B cell (primary cell): ENCODE data around the gene CDK5RAP3. TPM values are rescaled to one million over a fixed set of nuclear protein-coding genes. Genes with fewer than 3 reads are reported as not detected.

ENCODE experiments used
- ATAC-seq: fragments of 200-7000 bp; cut with Tn5 transposase; one replicate; pipeline ENCODE4 v1.10.0; 2021; ENCODE audit warnings: low read depth, mild to moderate bottlenecking, moderate number of reproducible peaks, moderate library complexity
- CTCF ChIA-PET: fragments of 350-600 bp; sonication (Branson Sonifier 250); formaldehyde crosslinking; loops from one replicate; lab custom pipeline; 2021; ENCODE audit warnings: antibody characterized with exemption, inconsistent platforms; lab: Charles Lee
- POLR2A ChIA-PET: fragments of 350-600 bp; sonication (Branson Sonifier 250); formaldehyde crosslinking; loops from one replicate; lab custom pipeline; 2021; ENCODE audit warnings: antibody characterized with exemption; lab: Charles Lee
- DNase-seq: peaks from one replicate; pipeline ENCODE4 v3.0.0; 2013
- H2AFZ ChIP-seq: 2 replicates; pipeline ENCODE4 v1.6.1; 2012; ENCODE audit warnings: mild to moderate bottlenecking, low read depth, low read length; ENCODE audit not compliant: insufficient read depth, poor library complexity, severe bottlenecking
- H3K27ac ChIP-seq, 2 donors: 1 replicate in 1 of 2; 2 replicates in 1 of 2; pipeline ENCODE4 v1.5.1; 2012 to 2013; ENCODE audit warnings: low read length in 2 of 2, mild to moderate bottlenecking in 2 of 2, moderate library complexity in 1 of 2
- H3K27me3 ChIP-seq, 4 experiments: fragments of 200-600 bp in 1 of 4; sonication (generic) in 1 of 4; replicated peaks in 1 of 4; 1 replicate in 2 of 4; 2 replicates in 2 of 4; pipeline versions ENCODE4 v1.6.1 to v1.7.0; 2013 to 2016; ENCODE audit warnings: low read length in 3 of 4, mild to moderate bottlenecking in 2 of 4, mixed read lengths in 1 of 4, moderate library complexity in 1 of 4; ENCODE audit not compliant: insufficient read depth in 4 of 4, control insufficient read depth in 3 of 4; ENCODE audit errors: control extremely low read depth in 1 of 4
- H3K36me3 ChIP-seq, 2 experiments: replicated peaks in 1 of 2; 1 replicate in 1 of 2; 2 replicates in 1 of 2; pipeline versions ENCODE4 v1.6.1 to v1.7.1; 2013; ENCODE audit warnings: low read length in 1 of 2; ENCODE audit not compliant: insufficient read depth in 2 of 2, control insufficient read depth in 1 of 2; ENCODE audit errors: control extremely low read depth in 1 of 2, extremely low read depth in 1 of 2
- H3K4me1 ChIP-seq, 2 donors: fragments of 200-600 bp in 1 of 2; sonication (generic) in 1 of 2; 1 replicate in 1 of 2; 2 replicates in 1 of 2; pipeline versions ENCODE4 v1.5.1 to v1.6.1; 2013 to 2017; ENCODE audit warnings: low read length in 2 of 2; ENCODE audit not compliant: control insufficient read depth in 2 of 2, insufficient read depth in 2 of 2
- H3K4me2 ChIP-seq: replicated peaks from 2 replicates; pipeline ENCODE3; 2012; ENCODE audit warnings: mild to moderate bottlenecking, low read depth, low read length; ENCODE audit not compliant: poor library complexity, severe bottlenecking
- H3K4me3 ChIP-seq, 5 experiments: fragments of 200-600 bp in 1 of 5; sonication (generic) in 1 of 5; 1 replicate in 3 of 5; 2 replicates in 2 of 5; pipeline versions ENCODE4 v1.5.1 to v1.7.0; 2011 to 2016; ENCODE audit warnings: low read length in 4 of 5, mild to moderate bottlenecking in 4 of 5, low read depth in 2 of 5, control low read depth in 1 of 5, moderate library complexity in 1 of 5; ENCODE audit not compliant: insufficient read depth in 1 of 5; ENCODE audit errors: control extremely low read depth in 1 of 5, extremely low read depth in 1 of 5
- H3K79me2 ChIP-seq: fragments of 200-600 bp; sonication (generic); one replicate; pipeline ENCODE4 v1.6.0; 2016; ENCODE audit warnings: low read length; ENCODE audit not compliant: control insufficient read depth, insufficient read depth
- H3K9ac ChIP-seq: fragments of 200-600 bp; sonication (generic); 2 replicates; pipeline ENCODE4 v1.6.1; 2017; ENCODE audit warnings: mild to moderate bottlenecking, low read length, moderate library complexity
- H3K9me3 ChIP-seq, 3 donors: one replicate each; pipeline versions ENCODE4 v1.6.1 to v1.7.1; 2013; ENCODE audit warnings: low read length in 2 of 3; ENCODE audit not compliant: control insufficient read depth in 2 of 3, insufficient read depth in 1 of 3; ENCODE audit errors: control extremely low read depth in 1 of 3
- H4K20me1 ChIP-seq: 2 replicates; pipeline ENCODE4 v1.6.0; 2012; ENCODE audit warnings: mild to moderate bottlenecking, low read length; ENCODE audit not compliant: insufficient read depth, control insufficient read depth, poor library complexity, severe bottlenecking
- H3K27ac Mint-ChIP-seq: one replicate; pipeline ENCODE4 v1.8.0; 2021; ENCODE audit warnings: mixed read lengths
- H3K27me3 Mint-ChIP-seq: one replicate; pipeline ENCODE4 v1.8.0; 2021; ENCODE audit warnings: mixed read lengths
- H3K4me1 Mint-ChIP-seq: one replicate; pipeline ENCODE4 v1.8.0; 2021; ENCODE audit warnings: mixed read lengths
- H3K4me3 Mint-ChIP-seq: one replicate; pipeline ENCODE4 v1.8.0; 2021; ENCODE audit warnings: mixed read lengths
- H3K9me3 Mint-ChIP-seq: one replicate; pipeline ENCODE4 v1.8.0; 2022; ENCODE audit warnings: mixed read lengths; ENCODE audit not compliant: insufficient read depth
- CTCF ChIP-seq: fragments of 200-600 bp; IDR thresholded peaks from one replicate; pipeline ENCODE4 v1.8.0; 2022; ENCODE audit warnings: antibody characterized with exemption, mild to moderate bottlenecking
- EZH2 ChIP-seq: IDR thresholded peaks from 2 replicates; pipeline ENCODE4 v1.6.1; 2012; ENCODE audit warnings: borderline replicate concordance, low read depth, mild to moderate bottlenecking, moderate library complexity, low read length; ENCODE audit not compliant: insufficient read depth, poor library complexity, severe bottlenecking
- WGBS: methylation state at CpG from one replicate; pipeline ENCODE4 v1.1.5; 2013; ENCODE audit warnings: missing lambda C conversion rate; ENCODE audit not compliant: insufficient coverage; 5-methylcytosine and 5-hydroxymethylcytosine counted together
- intact Hi-C: fragments of 100-400 bp; cut with micrococcal nuclease; formaldehyde crosslinking; loops from one replicate; pipeline ENCODE4 v1.10.0; 2022
- polyA plus RNA-seq: library from polyadenylated mRNA; depleted of rRNA; stranded (reverse); fragments of >200 nt; gene quantifications from 2 replicates; pipeline ENCODE4 v1.2.3, GENCODE V29; 2012
- total RNA-seq, 2 donors: library from RNA; stranded (reverse); fragments of 120-200 nt in 1 of 2; gene quantifications; 1 replicate in 1 of 2; 2 replicates in 1 of 2; pipeline versions ENCODE4 v1.2.3 to v1.2.4, GENCODE V29; 2013 to 2022

Gene CDK5RAP3
- total and polyA plus RNA-seq, 2 donors (not counting 1 experiment from before 2014, with no cell fraction given) = 417 to 728 TPM

- no peaks in the 10 kb centered on the region for H3K27me3 Mint-ChIP-seq
- H3K4me1 Mint-ChIP-seq = peaks cover 38% of the 10 kb centered on the region
- no peak overlapping the region for H3K9ac ChIP-seq
- no peak overlapping the region for H3K4me2 ChIP-seq
- no peaks in the 10 kb centered on the region for H3K9me3 Mint-ChIP-seq
- H3K27ac ChIP-seq = no peak overlapping the region
- H4K20me1 ChIP-seq = no peaks in the 10 kb centered on the region
- TF ChIP-seq CTCF (no peak), EZH2 (no peak)
- H2AFZ ChIP-seq = no peak overlapping the region
- H3K4me3 Mint-ChIP-seq = no peak overlapping the region
- peaks cover 21 to 32% of the 10 kb centered on the region in 2 donors for H3K4me1 ChIP-seq
- ChIA-PET POLR2A (interaction anchor here (1.1 kb wide), 1 partner anchor 71 kb away, joined by 4 read pairs; no protein-coding TSS in a partner anchor), CTCF (interaction anchor here (0.6 to 10.4 kb wide), 22 partner anchors 9 to 802 kb away, joined by 3 to 155 read pairs (median 5); partner anchors contain the start of genes CDK5RAP3, LRRC46, MRPL10 and NFE2L1)
- H3K9me3 ChIP-seq = no peaks in the 10 kb centered on the region
- WGBS = 96% methylated on average over 4 of the region's 6 CpGs
- ATAC-seq (no peak), DNase-seq (no peak)
- intact Hi-C loops = no loop called here
- peaks cover 0 to 28% of the 10 kb centered on the region in 2 experiments for H3K36me3 ChIP-seq
- no peak overlapping the region for H3K27ac Mint-ChIP-seq
- H3K79me2 ChIP-seq = peaks cover 3% of the 10 kb centered on the region
- H3K27me3 ChIP-seq = no peaks in the 10 kb centered on the region
- no peak overlapping the region for H3K4me3 ChIP-seq
Measured at GRCh38 chr17:47946516-47946915, 24.4 kb upstream of the CDK5RAP3 start.

DNA sequence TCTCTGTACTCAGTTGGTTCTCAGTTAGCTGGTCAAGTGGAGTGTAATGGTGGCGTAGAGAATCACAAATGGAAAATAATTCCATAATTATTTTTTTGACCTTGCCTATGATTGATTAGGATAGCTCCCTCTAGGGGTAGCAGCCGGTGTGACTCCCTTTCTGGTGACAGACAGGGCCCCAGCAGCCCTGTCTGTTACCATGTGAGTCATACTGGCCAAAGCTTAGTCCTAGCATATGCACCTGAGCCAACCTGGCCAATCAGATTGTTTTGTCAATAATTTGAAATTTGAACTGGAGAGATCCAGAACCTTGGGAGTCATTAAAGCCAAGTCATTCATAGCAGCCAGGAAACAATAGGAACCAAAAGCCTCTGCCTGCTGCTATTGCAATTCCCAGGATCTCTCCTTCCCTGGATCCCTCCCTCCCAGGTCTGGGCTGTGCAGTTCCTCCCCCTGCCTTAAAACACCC lies 23.9 kb upstream of the CDK5RAP3 start:
- no peaks in the 10 kb centered on the region for H3K79me2 ChIP-seq
- no peak overlapping the region for H3K4me2 ChIP-seq
- H3K4me3 ChIP-seq = no peak overlapping the region
- no peak overlapping the region for H3K4me3 Mint-ChIP-seq
- H3K27me3 ChIP-seq = no peaks in the 10 kb centered on the region
- H3K9me3 ChIP-seq = no peaks in the 10 kb centered on the region
- H3K4me1 ChIP-seq = peaks cover 19 to 29% of the 10 kb centered on the region in 2 donors
- 0% methylated on average over 1 of the region's 2 CpGs for WGBS
- no peaks in the 10 kb centered on the region for H4K20me1 ChIP-seq
- intact Hi-C loops = no loop called here
- H3K27ac Mint-ChIP-seq = no peak overlapping the region
- H3K36me3 ChIP-seq = peaks cover 0 to 28% of the 10 kb centered on the region in 2 experiments
- DNase-seq (peak; percentile 74), ATAC-seq (peak; percentile 84)
- H3K4me1 Mint-ChIP-seq = peaks cover 34% of the 10 kb centered on the region
- TF ChIP-seq EZH2 = no peak
- TF ChIP-seq CTCF = peak; percentile 88
- no peaks in the 10 kb centered on the region for H3K9me3 Mint-ChIP-seq
- ChIA-PET CTCF (interaction anchor here (0.6 to 10.4 kb wide), 23 partner anchors 9 to 802 kb away, joined by 3 to 155 read pairs (median 5); partner anchors contain the start of genes CDK5RAP3, LRRC46, MRPL10 and NFE2L1), POLR2A (interaction anchor here (1.1 kb wide), 1 partner anchor 71 kb away, joined by 4 read pairs; no protein-coding TSS in a partner anchor)
- no peak overlapping the region for H3K27ac ChIP-seq
- no peaks in the 10 kb centered on the region for H3K27me3 Mint-ChIP-seq
- no peak overlapping the region for H3K9ac ChIP-seq
- H2AFZ ChIP-seq = no peak overlapping the region
